K562 (cell line): Measurements from ENCODE around the gene ROPN1L.

Experiments
- CHD4 ChIP-seq: fragments of 200-600 bp; sonication (generic); IDR thresholded peaks from 3 replicates; pipeline ENCODE4 v1.6.1; 2012; ENCODE audit warnings: low read depth, mild to moderate bottlenecking, mixed read lengths, low read length, inconsistent platforms; ENCODE audit not compliant: insufficient read depth, insufficient replicate concordance, poor library complexity, severe bottlenecking
- EZH2 ChIP-seq: IDR thresholded peaks from 2 replicates; pipeline ENCODE4 v1.6.1; 2012; ENCODE audit warnings: low read depth, mild to moderate bottlenecking, inconsistent platforms, low read length, borderline replicate concordance
- GABPA ChIP-seq: fragments of 200-800 bp; sonication (Bioruptor generic); conservative IDR thresholded peaks from 2 replicates; pipeline ENCODE4 v1.6.1; 2016; ENCODE audit warnings: low read depth, missing genetic modification characterization, missing compliant biosample characterization
- PML ChIP-seq: IDR thresholded peaks from 2 replicates; pipeline ENCODE4 v1.6.1; 2012; ENCODE audit warnings: low read length, inconsistent platforms
- TOE1 ChIP-seq, 2 experiments: fragments of 450-650 bp in 1 of 2; sonication (generic) in 1 of 2; formaldehyde crosslinking in 1 of 2; IDR thresholded peaks; 2 replicates each; pipeline versions ENCODE4 v1.7.1 to v1.8.0; 2016 to 2022; ENCODE audit warnings: borderline replicate concordance in 2 of 2, mild to moderate bottlenecking in 2 of 2, antibody characterized with exemption in 1 of 2, inconsistent platforms in 1 of 2, low read depth in 1 of 2, missing genetic modification reagents in 1 of 2, moderate library complexity in 1 of 2
- ZNF764 ChIP-seq: fragments of 250-450 bp; sonication (Bioruptor Pico); IDR thresholded peaks from 2 replicates; pipeline ENCODE4 v1.4.0; 2020; ENCODE audit warnings: low read depth, mild to moderate bottlenecking, moderate library complexity
- TF ChIP-seq, protein P1 (sequence below): fragments of 200-400 bp; formaldehyde crosslinking; IDR thresholded peaks from 2 replicates; pipeline ENCODE4 v1.6.1; 2017; ENCODE audit warnings: mild to moderate bottlenecking, low read depth, low read length, moderate library complexity

DNA sequence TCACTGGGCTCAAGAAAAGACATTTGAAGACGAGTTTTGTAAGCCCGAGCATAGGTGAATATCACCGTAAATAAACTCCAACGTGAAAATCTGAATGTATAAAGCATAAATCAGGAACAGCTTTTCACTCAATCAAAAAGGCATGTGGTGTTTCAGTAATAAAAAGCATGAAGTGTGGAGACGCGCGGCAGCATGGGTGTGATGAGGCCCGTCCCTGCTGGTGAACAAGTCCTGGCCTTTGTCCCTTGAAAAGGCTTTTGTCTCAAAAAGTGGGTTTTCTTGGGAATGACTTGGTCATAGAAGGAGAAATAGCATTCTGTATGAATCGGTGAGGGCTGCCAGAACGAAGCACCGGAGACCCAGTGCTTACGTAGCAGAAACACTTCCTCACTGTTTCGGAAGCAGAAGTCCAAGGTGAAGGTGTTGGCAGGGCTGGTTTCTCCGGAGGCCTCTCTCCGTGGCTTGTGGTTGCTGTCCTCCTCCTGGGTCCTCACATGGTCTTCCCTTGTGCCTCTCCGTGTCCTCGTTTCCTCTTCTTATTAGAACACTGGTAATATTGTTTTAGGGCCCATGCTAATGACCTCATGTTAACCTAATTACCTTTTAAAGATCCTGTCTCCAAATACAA lies 24.9 kb downstream of the ROPN1L start:
- TF ChIP-seq, protein P1, sequence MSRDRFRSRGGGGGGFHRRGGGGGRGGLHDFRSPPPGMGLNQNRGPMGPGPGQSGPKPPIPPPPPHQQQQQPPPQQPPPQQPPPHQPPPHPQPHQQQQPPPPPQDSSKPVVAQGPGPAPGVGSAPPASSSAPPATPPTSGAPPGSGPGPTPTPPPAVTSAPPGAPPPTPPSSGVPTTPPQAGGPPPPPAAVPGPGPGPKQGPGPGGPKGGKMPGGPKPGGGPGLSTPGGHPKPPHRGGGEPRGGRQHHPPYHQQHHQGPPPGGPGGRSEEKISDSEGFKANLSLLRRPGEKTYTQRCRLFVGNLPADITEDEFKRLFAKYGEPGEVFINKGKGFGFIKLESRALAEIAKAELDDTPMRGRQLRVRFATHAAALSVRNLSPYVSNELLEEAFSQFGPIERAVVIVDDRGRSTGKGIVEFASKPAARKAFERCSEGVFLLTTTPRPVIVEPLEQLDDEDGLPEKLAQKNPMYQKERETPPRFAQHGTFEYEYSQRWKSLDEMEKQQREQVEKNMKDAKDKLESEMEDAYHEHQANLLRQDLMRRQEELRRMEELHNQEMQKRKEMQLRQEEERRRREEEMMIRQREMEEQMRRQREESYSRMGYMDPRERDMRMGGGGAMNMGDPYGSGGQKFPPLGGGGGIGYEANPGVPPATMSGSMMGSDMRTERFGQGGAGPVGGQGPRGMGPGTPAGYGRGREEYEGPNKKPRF: no peak
- TF ChIP-seq TOE1 (IDR thresholded peaks at IDR 0.05; ENCODE audit: borderline replicate concordance) (no peak), TOE1 (CRISPR knock-in tag; IDR thresholded peaks at IDR 0.05; ENCODE audit: borderline replicate concordance, low read depth) (no peak), EZH2 (no peak), GABPA (tag) (no peak), CHD4 (no peak), ZNF764 (no peak), PML (no peak)
